Activated T-cell treated with anti-CD3 and anti-CD28 coated beads, Interleukin-2, amount 50 U/mL, for 4 hours (primary cell): Measurements from ENCODE around the gene RFX1. TPM values are rescaled to one million over a fixed set of nuclear protein-coding genes. Genes with fewer than 3 reads are reported as not detected.

Source experiments
- ATAC-seq, 2 donors: fragments of 200-7000 bp; cut with Tn5 transposase; one replicate each; pipeline ENCODE4 v1.10.0; 2021
- DNase-seq: peaks from one replicate; pipeline ENCODE4 v3.0.0-alpha.2; 2020
- H3K27me3 Mint-ChIP-seq: one replicate; pipeline ENCODE4 v1.8.0; 2021; ENCODE audit warnings: low read depth, mixed read lengths
- H3K36me3 Mint-ChIP-seq: one replicate; pipeline ENCODE4 v1.8.0; 2022; ENCODE audit warnings: mixed read lengths; ENCODE audit not compliant: insufficient read depth
- H3K4me1 Mint-ChIP-seq: one replicate; pipeline ENCODE4 v1.8.0; 2021; ENCODE audit warnings: low read depth, mixed read lengths
- H3K4me3 Mint-ChIP-seq: one replicate; pipeline ENCODE4 v1.8.0; 2021; ENCODE audit warnings: mild to moderate bottlenecking, moderate library complexity, mixed read lengths
- H3K9me3 Mint-ChIP-seq: one replicate; pipeline ENCODE4 v1.8.0; 2021; ENCODE audit warnings: mixed read lengths
- total RNA-seq, 3 donors: library from RNA; stranded (reverse); gene quantifications; one replicate each; pipeline ENCODE4 v1.2.1, GENCODE V29; 2021

The RFX1 gene
- total RNA-seq, 3 donors from 2014 or later = 11.3 to 13.8 (median 12.3) TPM

DNA sequence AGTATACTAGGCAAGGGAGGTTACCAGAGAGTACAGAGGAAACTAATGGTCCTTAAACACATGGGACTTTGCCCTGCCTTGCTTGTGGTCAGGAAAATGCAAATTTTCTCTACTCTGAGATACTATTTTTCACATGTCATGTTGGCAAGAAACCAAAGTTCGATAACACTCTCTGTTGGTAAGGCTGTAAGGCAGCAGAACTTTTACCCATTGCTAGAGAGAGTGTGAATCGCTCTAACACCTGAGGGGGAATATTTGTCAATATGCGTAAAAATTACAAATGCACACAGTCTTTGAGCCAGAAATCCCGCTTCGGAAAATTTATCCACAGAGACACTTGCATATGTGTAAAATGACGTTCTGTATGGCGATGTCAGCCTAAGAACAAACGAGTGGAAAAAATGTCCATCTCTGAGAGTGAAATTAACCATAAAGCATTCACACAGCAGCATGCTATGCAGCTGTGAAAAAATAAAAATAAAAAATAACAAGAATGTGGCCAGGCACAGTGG, 9.5 kb upstream of the RFX1 start:
- peaks cover 9% of the 10 kb centered on the region for H3K4me1 Mint-ChIP-seq
- no peaks in the 10 kb centered on the region for H3K27me3 Mint-ChIP-seq
- ATAC-seq (peak in 1 of 2 donors; percentile 28), DNase-seq (no peak)
- H3K36me3 Mint-ChIP-seq = no peaks in the 10 kb centered on the region
- no peak overlapping the region for H3K4me3 Mint-ChIP-seq
- H3K9me3 Mint-ChIP-seq = no peaks in the 10 kb centered on the region

DNA sequence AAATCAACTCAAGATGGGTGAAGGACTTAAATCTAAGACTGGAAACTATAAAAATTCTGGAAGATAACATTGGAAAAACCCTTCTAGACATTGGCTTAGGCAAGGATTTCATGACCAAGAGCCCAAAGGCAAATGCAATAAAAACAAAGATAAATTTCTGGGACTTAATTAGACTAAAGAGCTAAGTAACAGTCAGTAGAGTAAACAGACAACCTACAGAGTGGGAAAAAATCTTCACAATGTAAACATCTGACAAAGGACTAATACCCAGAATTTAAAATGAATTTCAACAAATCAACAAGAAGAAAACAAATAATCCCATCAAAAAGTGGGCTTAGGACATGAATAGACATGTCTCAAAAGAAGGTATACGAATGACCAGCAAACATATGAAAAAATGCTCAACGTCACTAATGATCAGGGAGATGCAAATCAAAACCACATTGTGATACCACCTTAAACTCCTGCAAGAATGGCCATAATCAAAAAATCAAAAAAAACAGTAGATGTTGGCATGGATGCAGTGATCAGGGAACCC, 6.3 kb upstream of the RFX1 start:
- no peaks in the 10 kb centered on the region for H3K36me3 Mint-ChIP-seq
- H3K4me1 Mint-ChIP-seq = peaks cover 5% of the 10 kb centered on the region
- H3K4me3 Mint-ChIP-seq = no peak overlapping the region
- DNase-seq (no peak), ATAC-seq (no peak)
- H3K27me3 Mint-ChIP-seq = no peaks in the 10 kb centered on the region
- no peaks in the 10 kb centered on the region for H3K9me3 Mint-ChIP-seq

DNA sequence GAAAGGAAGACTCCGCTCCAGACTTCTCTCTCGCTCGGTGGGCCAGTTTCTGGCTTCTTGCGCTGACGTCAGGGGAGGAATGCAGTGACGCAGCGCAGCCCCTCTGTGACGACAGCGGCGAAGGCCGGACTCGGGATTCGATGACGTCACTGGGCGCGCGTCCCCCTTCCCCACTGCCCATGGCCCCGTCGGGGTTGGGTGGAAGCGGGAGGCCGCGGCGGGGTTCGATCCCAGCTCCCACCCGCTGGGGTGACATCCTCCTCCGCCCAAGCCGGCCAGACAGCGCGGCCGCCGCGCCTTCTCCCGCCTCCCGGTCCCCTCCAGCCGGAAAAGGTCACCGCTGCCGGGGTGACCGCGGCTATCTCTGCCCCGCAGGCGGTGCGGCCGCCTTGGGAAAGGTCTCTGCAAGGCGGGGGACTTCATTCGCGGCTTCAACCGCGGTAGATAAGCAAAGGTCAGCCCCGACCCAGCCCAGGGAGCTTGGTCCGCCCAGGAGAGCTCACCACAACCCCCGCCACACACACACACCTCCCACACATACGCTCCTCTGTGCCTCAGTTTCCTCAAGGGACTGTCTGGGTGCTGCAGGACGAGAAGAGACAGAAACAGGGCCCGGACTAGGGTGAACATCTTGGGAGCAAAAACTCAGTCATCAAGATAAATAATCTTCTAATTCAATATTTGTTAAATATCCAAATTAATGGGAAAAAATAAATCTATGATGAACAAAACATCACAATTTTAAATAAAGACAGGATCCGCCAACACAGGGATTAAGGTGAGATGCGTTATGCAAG, 844 bp upstream of the RFX1 start:
- ATAC-seq (peak; percentile 5 to 7), DNase-seq (no peak)

DNA sequence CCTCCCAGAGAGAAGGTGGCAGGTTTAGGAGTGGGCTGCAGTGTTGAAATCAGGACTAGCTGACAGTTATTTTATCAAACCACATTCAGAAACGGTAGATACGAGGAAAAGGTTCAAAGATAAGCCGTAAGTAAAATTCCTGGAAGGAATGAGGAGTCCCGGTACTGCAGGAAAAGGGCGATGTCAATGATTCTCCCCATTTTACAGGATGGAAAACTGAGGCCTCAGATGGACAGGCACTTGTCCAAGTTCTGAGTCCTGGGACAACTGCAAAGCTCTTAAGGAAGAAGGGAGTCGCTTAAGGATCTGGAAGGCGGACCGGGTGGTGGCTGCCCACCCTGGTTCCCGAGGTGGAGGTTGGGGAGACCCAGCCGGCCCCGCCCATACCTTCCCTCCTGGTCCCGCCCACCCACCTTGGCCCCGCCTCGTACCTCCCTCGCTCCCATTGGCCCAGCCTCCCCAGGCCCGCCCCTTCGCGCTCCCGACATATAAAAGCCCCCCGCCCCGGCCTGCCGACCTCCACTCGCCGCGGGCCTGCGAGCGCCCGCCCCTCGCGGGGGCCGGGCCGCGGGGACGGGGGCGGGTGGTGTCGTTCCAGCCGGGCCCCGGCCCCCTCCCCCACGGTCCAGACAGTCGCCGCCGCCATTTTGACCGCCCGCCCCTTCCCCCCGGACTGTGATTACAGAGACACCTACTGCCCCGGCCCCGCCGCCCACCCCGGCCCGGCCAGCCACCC, 603 bp downstream of the RFX1 start:
- Mint-ChIP-seq H3K4me3 (peak overlapping the region; percentile 94), H3K4me1 (peaks cover 47% of the 10 kb centered on the region), H3K36me3 (no peaks in the 10 kb centered on the region), H3K9me3 (no peaks in the 10 kb centered on the region), H3K27me3 (no peaks in the 10 kb centered on the region)
- DNase-seq = peak; percentile 88
- ATAC-seq = peak; percentile 57 to 59

More for the DNA sequence above, 844 bp upstream of the RFX1 start:
- Mint-ChIP-seq H3K4me3 (peak overlapping the region; percentile 94), H3K27me3 (no peaks in the 10 kb centered on the region), H3K9me3 (no peaks in the 10 kb centered on the region), H3K36me3 (no peaks in the 10 kb centered on the region), H3K4me1 (peaks cover 33% of the 10 kb centered on the region)

DNA sequence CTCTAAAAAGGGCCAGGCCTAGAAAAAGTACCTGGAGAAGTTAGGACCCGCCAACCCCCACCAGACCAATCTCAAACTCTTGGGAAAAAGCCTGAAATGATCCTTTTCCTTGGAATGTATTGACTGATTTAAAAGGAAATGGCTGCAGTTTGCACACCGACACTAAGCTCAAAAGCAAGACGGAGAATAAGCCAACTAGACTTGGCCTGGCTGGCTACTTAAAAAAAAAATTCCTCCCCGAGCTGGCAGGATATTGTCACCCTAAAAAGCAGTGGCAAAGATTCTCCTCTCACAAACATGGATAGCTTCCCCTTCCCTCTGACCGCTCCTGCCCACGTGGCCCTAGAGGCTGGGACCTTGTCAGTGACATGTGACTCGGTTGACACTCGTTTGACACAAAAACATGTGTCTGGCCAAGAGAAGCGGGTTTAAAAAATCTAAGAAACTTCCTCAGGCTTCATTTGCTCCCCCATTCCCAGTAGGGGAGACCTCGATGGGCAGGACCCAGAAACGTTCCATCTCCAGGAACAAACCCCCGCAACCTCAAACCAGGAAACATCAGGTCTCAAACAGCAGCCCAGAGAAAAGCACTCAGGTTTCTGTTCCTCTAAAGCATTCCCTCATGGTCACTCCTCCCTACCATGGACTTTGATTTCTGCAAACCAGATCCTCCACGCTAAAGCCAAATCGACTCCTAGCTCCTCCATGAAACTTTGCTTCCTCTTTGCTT, 1.3 kb downstream of the RFX1 start:
- Mint-ChIP-seq H3K27me3 (no peaks in the 10 kb centered on the region), H3K4me1 (peaks cover 54% of the 10 kb centered on the region), H3K36me3 (no peaks in the 10 kb centered on the region), H3K9me3 (no peaks in the 10 kb centered on the region), H3K4me3 (peak overlapping the region; percentile 70)
- ATAC-seq (no peak), DNase-seq (no peak)

DNA sequence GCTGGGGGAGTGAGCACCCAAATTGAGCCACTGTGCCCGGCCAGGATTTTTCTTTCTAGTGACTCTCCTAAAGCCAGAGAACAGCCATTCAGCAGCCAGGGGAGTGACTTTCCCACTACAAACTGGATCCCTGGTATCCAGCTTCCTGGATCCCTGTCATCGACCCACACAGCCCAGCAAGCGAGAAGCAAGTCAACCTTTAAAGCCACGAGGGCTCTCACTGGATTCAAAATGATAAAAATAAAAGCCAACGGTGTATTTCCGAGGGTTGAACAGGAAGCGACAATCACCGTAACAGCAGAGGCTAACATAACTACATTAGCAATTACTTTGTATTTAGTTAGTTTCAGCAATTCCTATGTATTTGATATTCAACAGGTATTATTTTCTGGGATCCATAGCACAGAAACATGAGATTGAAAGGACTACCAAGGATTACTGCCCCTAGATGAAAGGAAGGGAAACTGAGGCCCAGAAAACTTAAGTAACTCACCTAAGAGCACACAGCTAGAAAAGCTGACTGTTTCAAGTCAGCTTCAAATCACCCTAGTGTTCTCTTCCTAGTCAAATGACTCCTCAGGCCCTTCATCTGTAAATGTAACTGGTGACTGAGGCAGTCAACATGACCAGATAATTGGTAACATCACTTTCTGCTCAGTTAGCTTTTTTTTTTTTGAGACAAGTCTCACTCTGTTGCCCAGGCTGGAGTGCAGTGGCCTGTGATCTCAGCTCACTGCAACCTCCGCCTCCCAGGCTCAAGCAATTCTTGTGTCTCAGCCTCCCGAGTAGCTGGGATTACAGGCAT, 2.7 kb downstream of the RFX1 start:
- H3K9me3 Mint-ChIP-seq = no peaks in the 10 kb centered on the region
- ATAC-seq = no peak
- no peak for DNase-seq
- peaks cover 4% of the 10 kb centered on the region for H3K36me3 Mint-ChIP-seq
- no peaks in the 10 kb centered on the region for H3K27me3 Mint-ChIP-seq
- peak overlapping the region; percentile 63 for H3K4me3 Mint-ChIP-seq
- H3K4me1 Mint-ChIP-seq = peaks cover 55% of the 10 kb centered on the region

DNA sequence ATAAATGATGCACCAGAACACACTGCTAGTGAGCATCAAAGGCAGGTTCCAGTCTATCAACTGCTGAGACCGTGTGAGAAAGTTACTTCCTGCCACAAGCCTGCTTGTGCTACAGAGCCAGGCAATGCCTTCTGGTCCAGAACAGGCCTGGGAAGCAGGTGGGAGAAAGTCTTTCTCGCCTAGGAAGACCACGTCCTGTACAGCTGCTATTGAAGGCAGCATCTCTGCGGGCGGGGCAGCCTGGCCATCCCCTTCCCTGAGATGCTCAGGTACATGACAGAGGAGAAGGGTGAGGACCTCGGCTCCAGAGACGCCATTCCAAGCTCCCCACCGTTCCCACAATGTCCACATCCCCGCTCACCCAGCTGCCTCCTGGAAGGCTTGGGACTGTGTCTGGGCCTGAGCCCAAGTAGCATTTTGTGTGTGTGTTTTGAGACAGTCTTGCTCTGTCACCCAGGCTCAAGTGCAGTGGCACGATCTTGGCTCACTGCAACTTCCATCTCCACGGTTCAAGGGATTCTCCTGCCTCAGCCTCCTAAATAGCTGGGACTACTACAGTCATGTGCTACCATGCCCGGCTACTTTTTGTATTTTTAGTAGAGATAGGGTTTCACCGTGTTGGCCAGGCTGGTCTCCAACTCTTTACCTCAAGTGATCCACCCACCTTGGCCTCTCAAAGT, 3.4 kb downstream of the RFX1 start:
- ATAC-seq (no peak), DNase-seq (no peak)
- Mint-ChIP-seq H3K4me3 (peak overlapping the region; percentile 63), H3K4me1 (peaks cover 56% of the 10 kb centered on the region), H3K9me3 (no peaks in the 10 kb centered on the region), H3K27me3 (no peaks in the 10 kb centered on the region), H3K36me3 (peaks cover 4% of the 10 kb centered on the region)

DNA sequence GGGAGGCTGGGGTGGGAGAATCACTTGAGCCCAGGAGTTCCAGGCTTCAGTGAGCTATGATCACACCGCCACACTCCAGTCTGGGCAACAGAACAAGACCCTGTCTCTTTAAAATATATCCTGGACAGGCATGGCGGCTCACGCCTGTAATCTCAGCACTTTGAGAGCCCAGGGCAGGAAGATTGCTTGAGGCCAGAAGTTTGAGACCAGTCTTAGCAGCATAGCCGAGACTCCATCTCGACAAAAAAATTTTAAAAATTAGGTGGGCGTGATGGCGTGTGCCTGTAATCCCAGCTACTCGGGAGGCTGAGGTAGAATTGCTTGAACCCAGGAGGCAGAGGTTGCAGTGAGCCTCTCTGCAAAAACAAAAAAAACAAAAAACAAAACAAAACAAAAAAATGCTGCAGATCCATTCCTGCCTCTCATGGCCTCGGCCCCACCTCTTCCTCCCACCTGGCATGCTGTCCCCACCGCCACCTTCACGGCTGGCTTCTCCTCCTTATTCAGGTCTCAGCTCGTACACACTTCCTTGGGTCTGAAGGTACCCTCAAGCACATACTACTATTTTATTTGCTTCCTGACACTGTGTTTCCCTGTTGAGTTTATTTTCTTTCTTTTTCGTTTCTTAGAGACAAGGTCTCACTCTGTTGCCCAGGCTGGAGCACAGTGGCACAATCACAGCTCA, 5.3 kb downstream of the RFX1 start:
- Mint-ChIP-seq H3K27me3 (no peaks in the 10 kb centered on the region), H3K4me3 (no peak overlapping the region), H3K9me3 (no peaks in the 10 kb centered on the region), H3K4me1 (peaks cover 55% of the 10 kb centered on the region), H3K36me3 (peaks cover 4% of the 10 kb centered on the region)
- no peak for DNase-seq
- no peak for ATAC-seq

DNA sequence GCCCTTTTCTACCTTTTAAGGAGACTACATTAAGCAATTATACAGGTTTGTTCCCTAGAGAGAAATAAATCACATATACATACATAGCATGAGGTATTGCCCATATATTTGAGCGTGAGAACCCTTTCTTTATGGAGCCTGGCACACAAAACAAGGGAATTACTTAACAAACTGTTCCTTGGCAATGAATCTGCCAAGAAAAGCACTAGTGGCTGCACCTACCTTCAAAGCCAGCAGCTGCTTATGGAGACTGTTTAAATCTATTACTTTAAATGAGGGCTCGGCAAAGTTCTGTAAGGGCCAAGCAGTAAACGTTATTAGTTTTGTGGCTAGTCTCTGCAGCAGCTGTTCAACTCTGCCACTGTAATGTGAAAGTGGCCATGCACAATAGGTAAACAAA, 7.0 kb downstream of the RFX1 start:
- no peaks in the 10 kb centered on the region for H3K9me3 Mint-ChIP-seq
- H3K36me3 Mint-ChIP-seq = peaks cover 4% of the 10 kb centered on the region
- no peak overlapping the region for H3K4me3 Mint-ChIP-seq
- ATAC-seq (no peak), DNase-seq (no peak)
- no peaks in the 10 kb centered on the region for H3K27me3 Mint-ChIP-seq
- H3K4me1 Mint-ChIP-seq = peaks cover 45% of the 10 kb centered on the region

DNA sequence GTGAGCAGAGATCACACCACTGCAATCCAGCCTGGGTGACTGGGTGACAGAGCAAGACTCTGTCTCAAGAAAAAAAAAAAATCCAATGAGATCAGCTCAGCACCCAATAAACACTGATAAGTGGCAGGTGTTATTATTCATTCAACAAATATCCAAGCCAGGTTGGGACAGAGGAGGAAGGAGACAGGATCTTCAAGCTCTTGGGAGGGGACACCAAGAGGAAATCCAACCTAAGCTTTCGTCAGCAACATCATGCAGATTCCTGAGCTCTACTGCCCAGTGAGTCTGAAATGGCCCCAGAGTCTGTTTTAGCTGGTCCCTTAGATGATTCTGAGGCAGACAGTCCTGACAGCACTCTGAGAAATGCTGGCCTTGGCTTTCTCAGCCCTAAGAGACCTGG, 7.7 kb downstream of the RFX1 start:
- no peak overlapping the region for H3K4me3 Mint-ChIP-seq
- H3K27me3 Mint-ChIP-seq = no peaks in the 10 kb centered on the region
- H3K4me1 Mint-ChIP-seq = peaks cover 40% of the 10 kb centered on the region
- DNase-seq = no peak
- peaks cover 4% of the 10 kb centered on the region for H3K36me3 Mint-ChIP-seq
- ATAC-seq = no peak
- H3K9me3 Mint-ChIP-seq = no peaks in the 10 kb centered on the region

DNA sequence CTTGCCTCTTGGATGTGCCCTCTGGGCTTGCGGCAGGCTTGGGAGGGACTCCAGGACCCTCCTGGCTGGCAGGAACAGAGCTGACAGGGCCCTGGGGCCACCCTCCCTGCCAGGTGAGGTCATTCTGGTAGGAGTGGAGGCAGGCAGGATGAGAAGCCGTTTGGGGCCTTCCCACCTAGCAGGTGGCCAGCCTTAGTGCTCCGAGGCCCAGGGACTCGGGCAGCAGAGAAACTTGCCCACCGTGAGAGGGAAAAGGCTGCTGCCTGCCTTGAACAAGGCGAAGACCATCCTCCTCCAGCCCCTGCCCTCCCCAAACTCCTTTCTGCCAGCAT, 8.5 kb downstream of the RFX1 start:
- Mint-ChIP-seq H3K4me1 (peaks cover 34% of the 10 kb centered on the region), H3K4me3 (no peak overlapping the region), H3K36me3 (peaks cover 6% of the 10 kb centered on the region), H3K27me3 (no peaks in the 10 kb centered on the region), H3K9me3 (no peaks in the 10 kb centered on the region)
- ATAC-seq (no peak), DNase-seq (no peak)

DNA sequence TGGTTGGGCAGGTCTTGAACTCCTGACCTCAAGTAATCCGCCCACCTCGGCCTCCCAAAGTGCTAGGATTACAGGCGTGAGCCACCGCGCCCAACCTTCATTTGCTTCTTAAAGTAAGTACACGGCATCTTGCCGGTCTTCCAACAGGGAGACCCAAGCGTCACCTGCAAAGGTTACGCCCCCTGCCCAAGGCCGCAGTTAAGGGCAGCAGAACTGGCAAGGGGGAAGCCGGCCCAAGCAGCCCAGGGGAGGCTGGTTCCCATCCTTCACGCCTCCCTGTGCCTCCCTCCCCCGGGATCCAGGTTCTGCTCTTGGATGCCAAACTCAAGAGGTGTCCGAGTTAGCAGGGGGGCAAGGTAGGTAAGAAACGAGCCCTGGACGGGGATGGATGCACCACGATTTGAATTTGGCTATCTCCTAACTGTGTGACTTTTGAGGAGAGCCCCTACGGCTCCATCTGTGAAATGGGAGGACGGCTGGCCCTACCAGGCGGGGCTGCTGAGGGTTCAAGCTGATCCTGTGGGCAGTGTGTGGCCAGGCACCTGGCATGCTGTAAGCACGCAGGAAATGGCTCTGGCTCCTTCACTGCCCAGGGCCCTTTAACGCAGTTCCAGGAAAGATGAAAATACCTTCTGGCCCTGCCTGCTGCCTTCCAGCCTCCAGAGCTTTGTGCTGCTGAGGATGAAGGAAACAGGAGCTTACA, 9.0 kb downstream of the RFX1 start:
- peaks cover 31% of the 10 kb centered on the region for H3K4me1 Mint-ChIP-seq
- H3K9me3 Mint-ChIP-seq = no peaks in the 10 kb centered on the region
- H3K27me3 Mint-ChIP-seq = no peaks in the 10 kb centered on the region
- no peak overlapping the region for H3K4me3 Mint-ChIP-seq
- ATAC-seq (no peak), DNase-seq (no peak)
- peaks cover 9% of the 10 kb centered on the region for H3K36me3 Mint-ChIP-seq
